HG03280 (cell line): ENCODE results near the gene CEP295NL.
"Not testable (repeated sequence)": the region's sequence is repeated elsewhere in the genome, so short reads cannot be mapped to it uniquely, and the experiment has no call there.

Experiments
- ATAC-seq: cut with Tn5 transposase; IDR thresholded peaks from one replicate; pipeline ENCODE4 v1.9.1; 2021; ENCODE audit warnings: mild to moderate bottlenecking, moderate library complexity; ENCODE audit not compliant: unreplicated experiment

The CEP295NL gene

GRCh38 chr17:78903101-78903779 lies at the start of gene CEP295NL:
Gene CEP295NL (minus strand): TSS chr17:78903201. CDS start chr17:78901828, 1,373 bp downstream.
- no peak for ATAC-seq

- ATAC-seq: no peak
Observed at GRCh38 chr17:78952706-78953105, 49.7 kb upstream of the CEP295NL start.

GRCh38 chr17:78951967-78952551 lies 49.1 kb upstream of the CEP295NL start:
- ATAC-seq: no peak

- no peak for ATAC-seq
Observed at GRCh38 chr17:78950870-78951269, 47.9 kb upstream of the CEP295NL start.

GRCh38 chr17:78947235-78948149 lies 44.5 kb upstream of the CEP295NL start:
- ATAC-seq: no peak

GRCh38 chr17:78946631-78947030 lies 43.6 kb upstream of the CEP295NL start:
- no peak for ATAC-seq

- ATAC-seq: no peak
Observed at GRCh38 chr17:78946131-78946530, 43.1 kb upstream of the CEP295NL start.

GRCh38 chr17:78945455-78945854 lies 42.5 kb upstream of the CEP295NL start:
- ATAC-seq: not testable (repeated sequence)

- ATAC-seq: no peak
Observed at GRCh38 chr17:78944956-78945355, 42.0 kb upstream of the CEP295NL start.

GRCh38 chr17:78944026-78944425 lies 41.0 kb upstream of the CEP295NL start:
- ATAC-seq: no peak

- no peak for ATAC-seq
Observed at GRCh38 chr17:78940708-78941107, 37.7 kb upstream of the CEP295NL start.

- ATAC-seq: no peak
Observed at GRCh38 chr17:78940258-78940657, 37.3 kb upstream of the CEP295NL start.

- ATAC-seq: no peak
Observed at GRCh38 chr17:78939615-78940014, 36.6 kb upstream of the CEP295NL start.

- no peak for ATAC-seq
Observed at GRCh38 chr17:78937561-78937960, 34.6 kb upstream of the CEP295NL start.

- ATAC-seq: no peak
Observed at GRCh38 chr17:78935419-78936323, 32.7 kb upstream of the CEP295NL start.

- ATAC-seq: no peak
Observed at GRCh38 chr17:78934681-78935418, 31.8 kb upstream of the CEP295NL start.

- ATAC-seq: no peak
Observed at GRCh38 chr17:78933959-78934568, 31.1 kb upstream of the CEP295NL start.

- peak; percentile 66 for ATAC-seq
Observed at GRCh38 chr17:78933025-78933958, 30.3 kb upstream of the CEP295NL start.
